KMS-11 (cell line): ENCODE results near the gene ZCCHC18.

Experiments
- H2AFZ ChIP-seq: fragments of 200-600 bp; sonication (generic); 2 replicates; pipeline ENCODE4 v1.6.1; 2016; ENCODE audit warnings: antibody characterized with exemption, mixed run types, low read depth
- H3K27ac ChIP-seq: fragments of 200-600 bp; sonication (generic); 2 replicates; pipeline ENCODE4 v1.6.1; 2016; ENCODE audit warnings: mild to moderate bottlenecking, mixed run types
- H3K27me3 ChIP-seq: fragments of 200-600 bp; sonication (generic); 2 replicates; pipeline ENCODE4 v1.6.1; 2017; ENCODE audit warnings: mild to moderate bottlenecking, low read depth, mixed run types, moderate library complexity; ENCODE audit not compliant: insufficient read depth
- H3K36me3 ChIP-seq: fragments of 200-600 bp; sonication (generic); 2 replicates; pipeline ENCODE4 v1.6.1; 2017; ENCODE audit warnings: mild to moderate bottlenecking, mixed run types; ENCODE audit not compliant: insufficient read depth
- H3K4me1 ChIP-seq: fragments of 200-600 bp; sonication (generic); 2 replicates; pipeline ENCODE4 v1.6.1; 2016; ENCODE audit warnings: mild to moderate bottlenecking, low read depth, mixed run types; ENCODE audit not compliant: poor library complexity, severe bottlenecking
- H3K4me2 ChIP-seq: fragments of 200-600 bp; sonication (generic); 2 replicates; pipeline ENCODE4 v1.7.0; 2016; ENCODE audit warnings: mild to moderate bottlenecking, mixed run types
- H3K4me3 ChIP-seq: fragments of 200-600 bp; sonication (generic); IDR thresholded peaks from 2 replicates; pipeline ENCODE4 v1.6.1; 2017; ENCODE audit warnings: low read depth, low read length, mixed read lengths; ENCODE audit not compliant: insufficient read depth
- H3K79me2 ChIP-seq: fragments of 200-600 bp; sonication (generic); 2 replicates; pipeline ENCODE4 v1.6.1; 2016; ENCODE audit warnings: low read depth, mixed run types; ENCODE audit not compliant: insufficient read depth
- H3K9ac ChIP-seq: fragments of 200-600 bp; sonication (generic); 2 replicates; pipeline ENCODE4 v1.6.1; 2016; ENCODE audit warnings: mild to moderate bottlenecking, mixed run types
- H4K20me1 ChIP-seq: fragments of 200-600 bp; sonication (generic); 2 replicates; pipeline ENCODE4 v1.6.1; 2016; ENCODE audit warnings: mild to moderate bottlenecking, mixed run types; ENCODE audit not compliant: insufficient read depth
- CTCF ChIP-seq: fragments of 200-600 bp; sonication (generic); conservative IDR thresholded peaks from 2 replicates; pipeline ENCODE4 v1.6.1; 2017; ENCODE audit warnings: low read depth, mild to moderate bottlenecking, antibody characterized with exemption, low read length, moderate library complexity, mixed read lengths

The ZCCHC18 gene

GRCh38 chrX:104136241-104137019 is 24.1 kb downstream of the ZCCHC18 start:
- Histone ChIP-seq H2AFZ (peak overlapping the region; percentile 54; the same call in 1 of the 2 replicates), H3K27ac (no peak overlapping the region), H3K9ac (no peak overlapping the region), H3K27me3 (no peaks in the 10 kb centered on the region), H3K36me3 (no peaks in the 10 kb centered on the region), H3K4me2 (peak overlapping the region; percentile 61; the same call in 1 of the 2 replicates), H3K4me3 (no peak overlapping the region), H3K4me1 (peaks cover 16% of the 10 kb centered on the region), H4K20me1 (no peaks in the 10 kb centered on the region), H3K79me2 (no peaks in the 10 kb centered on the region)
- peak; percentile 74 for TF ChIP-seq CTCF

- no peaks in the 10 kb centered on the region for H3K36me3 ChIP-seq
- H3K79me2 ChIP-seq: no peaks in the 10 kb centered on the region
- TF ChIP-seq CTCF: no peak
- H3K4me3 ChIP-seq: no peak overlapping the region
- H3K27me3 ChIP-seq: no peaks in the 10 kb centered on the region
- no peaks in the 10 kb centered on the region for H4K20me1 ChIP-seq
- no peak overlapping the region for H2AFZ ChIP-seq
- H3K27ac ChIP-seq: no peak overlapping the region
- no peak overlapping the region for H3K9ac ChIP-seq
- peaks cover 17% of the 10 kb centered on the region for H3K4me1 ChIP-seq
- H3K4me2 ChIP-seq: no peak overlapping the region
Measured at GRCh38 chrX:104137496-104137895, 25.2 kb downstream of the ZCCHC18 start.

- H3K9ac ChIP-seq: peak overlapping the region; percentile 10; the same call in 1 of the 2 replicates
- peak overlapping the region; percentile 32; the same call in 1 of the 2 replicates for H3K27ac ChIP-seq
- no peak overlapping the region for H3K4me3 ChIP-seq
- no peaks in the 10 kb centered on the region for H3K36me3 ChIP-seq
- TF ChIP-seq CTCF: no peak
- H3K4me2 ChIP-seq: peak overlapping the region; percentile 45; the same call in 1 of the 2 replicates
- no peaks in the 10 kb centered on the region for H3K27me3 ChIP-seq
- H3K4me1 ChIP-seq: peaks cover 14% of the 10 kb centered on the region
- H3K79me2 ChIP-seq: no peaks in the 10 kb centered on the region
- no peaks in the 10 kb centered on the region for H4K20me1 ChIP-seq
- H2AFZ ChIP-seq: 0 out of 2 replicates have a peak overlapping the region, but pooled peaks have one; percentile 18
Measured at GRCh38 chrX:104141087-104141760, 28.9 kb downstream of the ZCCHC18 start.

GRCh38 chrX:104151037-104151436 is 38.7 kb downstream of the ZCCHC18 start:
- no peak overlapping the region for H3K27ac ChIP-seq
- H3K4me2 ChIP-seq: no peak overlapping the region
- H3K9ac ChIP-seq: no peak overlapping the region
- TF ChIP-seq CTCF: no peak
- H2AFZ ChIP-seq: no peak overlapping the region
- no peak overlapping the region for H3K4me3 ChIP-seq
- no peaks in the 10 kb centered on the region for H4K20me1 ChIP-seq
- H3K79me2 ChIP-seq: no peaks in the 10 kb centered on the region
- peaks cover 4% of the 10 kb centered on the region for H3K4me1 ChIP-seq
- no peaks in the 10 kb centered on the region for H3K27me3 ChIP-seq
- no peaks in the 10 kb centered on the region for H3K36me3 ChIP-seq
